Activated T-cell treated with anti-CD3 and anti-CD28 coated beads, Interleukin-2, amount 50 U/mL, for 24 hours (primary cell): ENCODE data around the gene LRP6.

Experiments
- DNase-seq: peaks from one replicate; pipeline ENCODE4 v3.0.0-alpha.2; 2020
- H3K27ac Mint-ChIP-seq: 2 replicates; pipeline ENCODE4 v1.8.0; 2020; ENCODE audit warnings: mild to moderate bottlenecking, mixed read lengths
- H3K27me3 Mint-ChIP-seq: 2 replicates; pipeline ENCODE4 v1.8.0; 2020; ENCODE audit warnings: mixed read lengths
- H3K36me3 Mint-ChIP-seq: 2 replicates; pipeline ENCODE4 v1.8.0; 2020; ENCODE audit warnings: low read depth, mixed read lengths
- H3K4me1 Mint-ChIP-seq: 2 replicates; pipeline ENCODE4 v1.8.0; 2020; ENCODE audit warnings: low read depth, mixed read lengths
- H3K4me3 Mint-ChIP-seq: 2 replicates; pipeline ENCODE4 v1.8.0; 2020; ENCODE audit warnings: mild to moderate bottlenecking, moderate library complexity, mixed read lengths
- H3K9me3 Mint-ChIP-seq: 2 replicates; pipeline ENCODE4 v1.8.0; 2020; ENCODE audit warnings: mixed read lengths

The LRP6 gene

DNA sequence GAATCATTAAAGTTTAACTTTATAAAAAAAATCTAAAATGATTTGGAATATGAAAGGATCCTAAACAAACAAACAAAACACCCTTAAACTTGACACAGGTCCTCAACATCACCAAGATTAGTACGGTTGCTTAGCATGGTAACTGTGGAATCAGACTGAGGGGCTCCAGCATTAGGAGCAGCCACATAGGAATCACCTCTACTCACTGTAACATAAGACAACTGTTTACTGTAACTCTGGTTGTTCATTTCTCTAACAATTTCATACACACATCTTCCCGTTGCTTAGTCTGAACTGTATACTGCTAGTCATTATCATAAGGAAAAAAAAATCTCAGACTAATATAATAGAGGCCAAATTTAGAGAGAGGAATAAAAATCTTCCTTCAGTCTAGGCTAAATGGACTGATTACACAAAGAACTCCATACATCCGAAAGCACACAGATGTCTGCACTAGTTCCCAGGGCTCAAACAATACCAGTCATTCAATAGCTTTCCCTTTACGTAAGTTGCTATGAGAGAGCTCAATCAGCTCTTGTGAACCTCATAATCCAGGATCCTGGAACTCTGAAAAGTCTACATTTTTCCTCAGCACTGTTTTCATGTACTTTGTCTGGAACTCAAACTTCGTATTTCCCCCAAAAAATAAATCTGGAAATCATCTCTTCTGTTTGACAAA is 26.0 kb downstream of the LRP6 start:
- Mint-ChIP-seq H3K4me1 (peaks cover 11% of the 10 kb centered on the region), H3K36me3 (peaks cover 8% of the 10 kb centered on the region), H3K4me3 (no peak overlapping the region), H3K27ac (no peak overlapping the region), H3K27me3 (no peaks in the 10 kb centered on the region), H3K9me3 (no peaks in the 10 kb centered on the region)
- DNase-seq, result no peak

DNA sequence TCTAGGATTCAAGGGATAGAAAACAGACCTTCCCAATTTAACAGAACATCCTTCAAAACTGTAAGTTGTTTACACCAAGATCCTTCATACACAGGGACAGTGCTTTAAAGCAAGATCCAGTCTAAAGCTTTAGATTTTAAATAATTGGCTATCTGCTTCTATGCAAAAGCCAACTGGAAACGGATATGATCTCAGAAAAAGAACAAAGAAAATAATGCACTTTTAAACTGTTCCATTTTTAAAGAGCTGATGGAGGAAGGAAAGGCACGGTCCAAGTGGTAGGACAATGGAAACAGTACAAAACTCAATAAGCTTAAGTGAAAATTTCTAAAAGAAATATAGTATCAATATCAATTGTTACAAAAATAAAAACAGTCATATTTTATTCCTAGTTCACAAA is 27.7 kb downstream of the LRP6 start:
- H3K36me3 Mint-ChIP-seq, result peaks cover 4% of the 10 kb centered on the region
- peaks cover 11% of the 10 kb centered on the region for H3K4me1 Mint-ChIP-seq
- H3K27me3 Mint-ChIP-seq, result no peaks in the 10 kb centered on the region
- H3K27ac Mint-ChIP-seq, result no peak overlapping the region
- DNase-seq, result no peak
- no peak overlapping the region for H3K4me3 Mint-ChIP-seq
- H3K9me3 Mint-ChIP-seq, result no peaks in the 10 kb centered on the region

DNA sequence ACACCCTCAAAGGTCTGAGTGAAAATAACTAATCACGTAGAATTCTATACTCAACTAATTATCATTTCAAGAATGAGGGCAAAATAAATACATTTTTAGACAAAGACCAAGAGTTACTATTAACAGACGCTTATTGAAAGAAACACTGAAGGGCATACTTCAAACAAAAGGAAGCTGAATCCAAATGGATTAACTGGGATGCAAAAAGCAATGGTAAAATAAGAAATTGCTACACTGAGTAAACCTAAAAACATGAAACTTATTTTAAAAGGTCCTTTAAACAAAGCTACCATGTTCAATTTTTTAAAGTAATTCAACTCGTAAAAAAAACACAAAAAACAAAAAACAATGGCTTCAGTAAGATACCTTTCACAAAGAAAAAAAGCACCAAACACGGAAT is 28.2 kb downstream of the LRP6 start:
- Mint-ChIP-seq H3K4me1 (peaks cover 11% of the 10 kb centered on the region), H3K36me3 (peaks cover 2% of the 10 kb centered on the region), H3K27ac (no peak overlapping the region), H3K9me3 (no peaks in the 10 kb centered on the region), H3K27me3 (no peaks in the 10 kb centered on the region), H3K4me3 (no peak overlapping the region)
- no peak for DNase-seq

DNA sequence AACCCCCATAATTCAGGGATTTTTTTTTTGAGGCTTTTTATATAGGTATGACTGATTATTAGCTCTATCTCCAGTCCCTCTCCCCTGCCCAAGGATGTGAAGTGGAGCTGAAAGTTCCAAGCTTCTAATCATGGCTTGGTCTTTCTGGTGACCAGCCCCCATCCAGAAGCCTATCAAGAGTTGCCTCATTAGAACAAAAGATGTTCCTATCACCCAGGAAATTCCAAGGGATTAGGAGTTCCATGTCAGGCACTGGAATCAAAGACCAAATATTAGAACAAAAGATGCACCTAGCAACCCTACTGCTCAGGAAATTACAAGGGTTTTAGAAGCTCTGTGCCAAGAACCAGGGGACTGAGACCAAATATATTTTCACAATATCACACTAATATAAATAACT is 29.9 kb downstream of the LRP6 start:
- Mint-ChIP-seq H3K9me3 (no peaks in the 10 kb centered on the region), H3K36me3 (no peaks in the 10 kb centered on the region), H3K4me1 (peaks cover 9% of the 10 kb centered on the region), H3K27ac (no peak overlapping the region), H3K4me3 (no peak overlapping the region), H3K27me3 (peaks cover 3% of the 10 kb centered on the region)
- no peak for DNase-seq

DNA sequence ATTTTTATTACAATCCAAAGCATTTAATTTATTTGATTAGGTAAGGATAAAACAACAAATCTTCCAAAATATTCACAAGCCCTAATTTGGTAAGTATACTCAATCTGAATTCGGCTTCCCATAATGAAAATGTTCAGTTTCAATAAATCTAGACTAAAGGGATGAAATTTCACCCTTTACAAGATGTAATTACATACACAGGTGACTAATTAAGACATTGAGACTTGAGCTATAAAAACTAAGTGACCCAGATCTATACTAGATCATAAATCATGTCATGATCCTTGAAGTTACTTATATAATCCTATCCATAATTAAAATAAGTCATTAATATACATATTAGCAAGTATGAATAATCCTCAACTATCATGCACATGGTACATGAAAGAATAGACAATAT is 36.6 kb downstream of the LRP6 start:
- no peak overlapping the region for H3K27ac Mint-ChIP-seq
- H3K27me3 Mint-ChIP-seq, result peaks cover 5% of the 10 kb centered on the region
- H3K36me3 Mint-ChIP-seq, result no peaks in the 10 kb centered on the region
- no peak overlapping the region for H3K4me3 Mint-ChIP-seq
- H3K4me1 Mint-ChIP-seq, result no peaks in the 10 kb centered on the region
- no peak for DNase-seq
- H3K9me3 Mint-ChIP-seq, result peaks cover 6% of the 10 kb centered on the region

DNA sequence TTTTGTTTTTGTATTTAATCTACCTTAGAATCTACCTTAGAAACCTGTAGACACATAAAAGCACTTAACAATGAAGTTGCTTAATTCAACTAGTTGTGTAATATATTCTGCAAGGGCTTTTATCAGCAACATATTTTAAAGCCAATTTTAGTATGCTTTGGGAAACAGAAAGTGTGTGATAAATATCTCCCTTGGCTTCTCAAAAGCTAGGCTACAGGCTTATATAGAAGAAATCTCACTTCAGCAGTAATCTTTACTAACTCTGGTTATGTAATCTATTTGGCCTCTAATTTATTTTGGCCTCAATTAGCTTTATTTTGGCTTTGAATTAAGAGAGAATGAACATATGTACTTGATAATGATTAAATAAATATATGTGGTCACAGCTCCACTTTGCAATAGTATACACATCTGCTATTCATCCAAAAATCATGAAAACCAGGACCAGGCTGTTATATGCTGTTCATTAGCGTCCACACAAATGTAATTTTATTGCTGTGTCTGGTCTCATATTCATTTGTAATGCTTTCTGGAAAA is 37.2 kb downstream of the LRP6 start:
- no peak for DNase-seq
- H3K27me3 Mint-ChIP-seq, result peaks cover 5% of the 10 kb centered on the region
- no peaks in the 10 kb centered on the region for H3K4me1 Mint-ChIP-seq
- H3K9me3 Mint-ChIP-seq, result peaks cover 6% of the 10 kb centered on the region
- H3K4me3 Mint-ChIP-seq, result no peak overlapping the region
- no peak overlapping the region for H3K27ac Mint-ChIP-seq
- no peaks in the 10 kb centered on the region for H3K36me3 Mint-ChIP-seq

DNA sequence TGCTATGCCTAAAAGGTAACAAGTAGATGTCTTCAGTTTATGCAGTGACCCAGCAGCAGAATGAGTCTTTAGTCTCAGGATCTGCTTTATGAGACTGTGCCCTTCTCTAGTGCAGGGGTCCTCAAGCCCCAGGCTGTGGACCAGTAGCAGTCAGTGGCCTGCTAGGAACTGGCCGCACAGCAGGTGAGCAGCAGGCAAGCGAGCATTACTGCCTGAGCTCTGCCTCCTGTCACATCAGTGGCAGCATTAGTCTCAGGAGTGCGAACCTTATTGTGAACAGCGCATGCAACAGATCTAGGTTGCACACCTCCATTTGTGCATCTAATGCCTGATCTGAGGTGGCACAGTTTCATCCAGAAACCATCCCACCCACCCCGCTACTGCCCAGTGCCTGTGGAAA is 38.4 kb downstream of the LRP6 start:
- Mint-ChIP-seq H3K27ac (no peak overlapping the region), H3K4me3 (no peak overlapping the region), H3K36me3 (no peaks in the 10 kb centered on the region), H3K27me3 (peaks cover 5% of the 10 kb centered on the region), H3K9me3 (peaks cover 6% of the 10 kb centered on the region), H3K4me1 (peaks cover 4% of the 10 kb centered on the region)
- no peak for DNase-seq

DNA sequence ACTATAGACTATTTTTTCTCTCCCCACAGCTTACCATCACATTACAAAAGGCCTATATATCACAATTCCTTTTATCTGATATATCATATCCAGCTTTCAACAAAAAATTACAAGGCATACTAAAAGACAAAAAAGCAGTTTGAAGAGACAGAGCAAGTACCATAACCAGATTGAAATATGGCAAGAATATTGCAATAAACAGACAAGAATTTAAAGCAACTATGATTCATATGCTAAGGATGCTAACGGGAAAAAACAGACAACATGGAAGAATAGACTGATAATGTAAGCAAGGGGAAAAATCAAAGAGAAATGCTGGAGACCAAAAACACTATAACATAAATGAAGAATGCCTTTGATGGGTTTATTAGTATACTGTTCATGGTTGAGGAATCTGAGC is 40.7 kb downstream of the LRP6 start:
- Mint-ChIP-seq H3K4me1 (peaks cover 4% of the 10 kb centered on the region), H3K9me3 (peaks cover 6% of the 10 kb centered on the region), H3K27ac (no peak overlapping the region), H3K4me3 (no peak overlapping the region), H3K27me3 (peaks cover 8% of the 10 kb centered on the region), H3K36me3 (no peaks in the 10 kb centered on the region)
- no peak for DNase-seq

DNA sequence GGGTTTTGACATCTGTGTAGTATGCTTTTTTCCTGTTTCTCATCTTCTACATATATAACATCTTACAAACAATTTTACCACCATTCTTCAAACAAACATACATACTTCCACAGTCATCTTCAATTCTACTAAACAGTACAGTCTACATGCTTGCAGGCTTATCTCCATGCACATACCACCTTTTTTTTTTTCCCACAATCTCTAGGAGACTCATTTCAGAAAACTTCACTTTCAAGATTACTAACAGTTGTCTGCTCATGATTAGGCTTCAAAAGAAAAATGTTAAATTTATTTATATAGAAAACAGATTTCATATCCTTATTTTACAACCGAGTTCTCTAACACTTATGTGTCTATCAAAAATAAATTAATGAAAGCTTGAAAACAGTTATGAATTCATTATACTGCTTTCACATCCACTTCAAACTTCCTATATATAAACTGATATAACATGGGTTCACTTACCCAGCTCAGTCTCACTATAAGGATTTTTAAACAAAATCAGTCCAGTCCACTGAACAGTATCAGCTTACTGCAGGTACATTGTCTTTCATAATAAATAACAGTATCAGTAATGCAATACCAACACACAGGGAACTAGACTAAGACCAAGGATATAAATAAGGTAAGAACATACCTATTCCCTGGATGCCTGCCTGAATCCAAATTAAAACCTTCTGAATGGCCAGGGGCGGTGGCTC is 42.5 kb downstream of the LRP6 start:
- peaks cover 4% of the 10 kb centered on the region for H3K4me1 Mint-ChIP-seq
- H3K4me3 Mint-ChIP-seq, result no peak overlapping the region
- peaks cover 6% of the 10 kb centered on the region for H3K9me3 Mint-ChIP-seq
- H3K27ac Mint-ChIP-seq, result no peak overlapping the region
- no peak for DNase-seq
- H3K36me3 Mint-ChIP-seq, result no peaks in the 10 kb centered on the region
- H3K27me3 Mint-ChIP-seq, result peaks cover 19% of the 10 kb centered on the region

DNA sequence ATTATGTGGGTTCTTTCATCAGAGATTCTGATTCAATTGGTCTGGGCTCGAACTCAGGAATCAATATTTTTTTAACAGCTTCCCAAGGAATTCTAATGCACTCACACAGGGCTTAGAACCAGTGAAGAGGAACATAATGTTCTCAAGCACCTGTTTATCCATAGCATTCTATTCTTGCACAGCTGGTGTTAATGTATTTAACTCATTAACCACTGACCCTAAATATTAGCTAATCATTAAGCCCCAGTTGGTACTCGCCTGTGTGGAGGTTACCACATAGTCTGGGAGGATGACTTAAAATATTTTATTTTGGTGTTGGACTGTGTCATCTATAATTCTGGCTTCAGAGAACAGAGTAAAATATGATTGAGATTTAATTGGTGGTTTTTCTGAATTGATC is 45.3 kb downstream of the LRP6 start:
- H3K27me3 Mint-ChIP-seq, result peaks cover 23% of the 10 kb centered on the region
- H3K36me3 Mint-ChIP-seq, result no peaks in the 10 kb centered on the region
- peaks cover 6% of the 10 kb centered on the region for H3K9me3 Mint-ChIP-seq
- H3K4me1 Mint-ChIP-seq, result peaks cover 11% of the 10 kb centered on the region
- no peak for DNase-seq
- H3K27ac Mint-ChIP-seq, result no peak overlapping the region
- H3K4me3 Mint-ChIP-seq, result no peak overlapping the region

DNA sequence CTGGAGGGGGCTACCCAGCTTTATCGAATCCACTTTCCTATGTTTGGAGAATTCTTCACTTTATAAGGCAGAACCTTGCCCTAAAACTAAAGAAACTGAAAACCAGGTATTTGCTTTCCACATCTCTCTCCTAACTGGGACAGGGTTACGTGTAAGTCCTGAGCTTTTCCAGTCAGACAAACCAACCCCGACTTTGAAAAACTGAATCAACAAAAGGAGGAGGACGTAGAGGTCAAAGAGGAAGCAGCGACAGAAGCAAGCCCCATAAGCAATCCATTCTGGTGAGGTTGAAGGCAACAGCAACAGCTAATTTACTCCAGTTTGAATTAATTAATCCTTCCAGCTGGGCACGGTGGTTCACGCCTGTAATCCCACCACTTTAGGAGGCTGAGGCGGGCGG is 47.2 kb downstream of the LRP6 start:
- Mint-ChIP-seq H3K27ac (no peak overlapping the region), H3K9me3 (no peaks in the 10 kb centered on the region), H3K27me3 (peaks cover 29% of the 10 kb centered on the region), H3K4me3 (no peak overlapping the region), H3K4me1 (peaks cover 15% of the 10 kb centered on the region), H3K36me3 (no peaks in the 10 kb centered on the region)
- DNase-seq, result no peak

DNA sequence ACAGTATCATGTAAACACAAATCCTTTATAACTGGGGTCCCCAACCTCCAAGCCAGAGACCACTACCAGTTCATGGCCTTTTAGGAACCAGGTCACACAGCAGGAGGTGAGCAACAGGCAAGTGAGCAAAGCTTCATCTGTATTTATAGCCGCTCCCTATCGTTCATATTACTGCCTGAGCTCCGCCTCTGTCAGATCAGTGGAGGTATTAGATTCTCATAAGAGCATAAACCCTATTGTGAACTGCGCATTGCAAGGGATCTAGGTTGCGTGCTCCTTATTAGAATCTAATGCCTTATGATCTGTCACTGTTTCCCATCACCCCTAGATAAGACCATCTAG is 49.9 kb downstream of the LRP6 start:
- H3K27ac Mint-ChIP-seq, result no peak overlapping the region
- peaks cover 34% of the 10 kb centered on the region for H3K27me3 Mint-ChIP-seq
- no peak for DNase-seq
- H3K4me1 Mint-ChIP-seq, result peaks cover 13% of the 10 kb centered on the region
- H3K36me3 Mint-ChIP-seq, result no peaks in the 10 kb centered on the region
- no peaks in the 10 kb centered on the region for H3K9me3 Mint-ChIP-seq
- no peak overlapping the region for H3K4me3 Mint-ChIP-seq

DNA sequence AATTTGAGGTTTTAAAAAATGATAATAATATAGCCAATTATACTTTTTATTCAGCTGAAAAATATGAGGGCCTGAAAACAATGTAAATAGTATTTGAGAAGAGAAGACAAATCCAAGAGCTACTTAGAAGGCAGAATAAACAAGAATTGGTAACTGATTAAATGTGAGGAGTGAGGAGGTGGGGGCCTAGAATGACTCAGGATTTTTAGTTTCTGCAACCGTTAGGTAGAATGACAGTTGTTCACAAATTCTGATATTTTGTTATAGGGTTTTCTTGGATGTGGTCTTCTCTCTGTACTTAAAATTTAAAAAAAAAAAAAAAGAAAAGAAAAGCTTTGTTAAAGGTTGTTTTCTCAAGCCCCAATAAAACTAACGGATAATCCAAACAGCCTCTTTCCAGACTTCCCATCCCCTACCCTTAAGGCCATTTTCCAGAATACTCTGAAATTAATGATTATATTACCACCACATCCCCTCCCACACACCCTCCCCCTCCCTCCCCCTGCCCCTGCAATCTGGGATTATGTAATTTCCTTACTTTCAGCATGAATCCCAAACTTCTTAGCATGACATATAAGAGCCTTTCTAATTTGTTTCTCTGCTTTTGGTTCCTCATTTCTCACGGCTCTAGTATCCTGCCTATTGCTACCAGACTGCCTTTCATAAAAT is 50.4 kb downstream of the LRP6 start:
- H3K27ac Mint-ChIP-seq, result no peak overlapping the region
- peaks cover 16% of the 10 kb centered on the region for H3K4me1 Mint-ChIP-seq
- no peak for DNase-seq
- H3K36me3 Mint-ChIP-seq, result no peaks in the 10 kb centered on the region
- peaks cover 34% of the 10 kb centered on the region for H3K27me3 Mint-ChIP-seq
- H3K9me3 Mint-ChIP-seq, result no peaks in the 10 kb centered on the region
- no peak overlapping the region for H3K4me3 Mint-ChIP-seq

DNA sequence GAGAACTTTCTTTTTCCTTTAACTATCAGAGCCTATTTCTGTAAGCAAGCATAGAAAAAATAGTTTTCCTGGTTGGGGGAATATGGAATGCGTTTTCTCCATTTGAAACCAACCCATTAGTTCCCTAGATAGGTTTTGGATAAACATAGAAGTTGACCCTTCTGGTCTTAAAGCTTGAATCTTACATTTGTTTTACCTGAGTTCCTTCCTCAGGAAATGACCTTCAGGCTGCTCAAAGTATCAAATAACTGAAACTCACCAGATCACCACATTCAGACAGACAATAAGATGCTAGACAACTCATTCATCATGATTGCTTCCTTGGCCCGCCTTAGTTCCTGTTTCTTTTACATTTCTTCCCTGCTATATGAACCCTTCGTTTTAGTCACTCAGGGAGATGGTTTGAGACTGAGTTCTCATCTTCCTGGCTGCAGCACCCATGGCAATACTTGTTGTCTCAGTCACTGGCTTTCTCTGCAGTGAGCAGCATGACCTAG is 52.2 kb downstream of the LRP6 start:
- no peak for DNase-seq
- Mint-ChIP-seq H3K9me3 (no peaks in the 10 kb centered on the region), H3K36me3 (no peaks in the 10 kb centered on the region), H3K27me3 (peaks cover 29% of the 10 kb centered on the region), H3K27ac (no peak overlapping the region), H3K4me3 (no peak overlapping the region), H3K4me1 (peaks cover 34% of the 10 kb centered on the region)

DNA sequence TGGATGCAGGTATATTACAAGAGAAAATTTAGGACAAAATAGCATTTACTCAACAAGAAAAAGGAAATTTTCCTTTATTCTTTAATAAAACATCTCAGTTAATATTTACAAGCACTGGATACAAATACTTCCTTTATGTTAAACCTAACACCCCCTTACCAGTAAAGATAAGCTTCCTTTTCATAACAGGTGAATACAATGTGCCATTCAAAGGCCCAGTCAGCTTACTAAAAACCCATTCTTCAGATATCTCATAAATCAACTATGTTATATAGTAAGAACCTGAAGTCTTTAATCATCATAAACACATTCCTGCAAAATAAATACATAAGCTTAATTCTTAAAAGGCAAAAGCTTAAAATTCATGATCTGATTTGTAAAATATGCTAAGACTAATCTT is 52.6 kb downstream of the LRP6 start:
- H3K4me3 Mint-ChIP-seq, result no peak overlapping the region
- no peaks in the 10 kb centered on the region for H3K36me3 Mint-ChIP-seq
- no peak overlapping the region for H3K27ac Mint-ChIP-seq
- no peaks in the 10 kb centered on the region for H3K9me3 Mint-ChIP-seq
- H3K4me1 Mint-ChIP-seq, result peaks cover 34% of the 10 kb centered on the region
- H3K27me3 Mint-ChIP-seq, result peaks cover 24% of the 10 kb centered on the region
- no peak for DNase-seq
